Loucy (cell line): ENCODE data around the gene PPARA.
"Not testable (repeated sequence)": the region's sequence is repeated elsewhere in the genome, so short reads cannot be mapped to it uniquely, and the experiment has no call there.

Experiments used
- H2AFZ ChIP-seq: fragments of 200-600 bp; sonication (generic); 2 replicates; pipeline ENCODE4 v1.6.0; 2016; ENCODE audit warnings: antibody characterized with exemption, mild to moderate bottlenecking, low read length, moderate library complexity
- H3F3A ChIP-seq: fragments of 200-600 bp; 2 replicates; pipeline ENCODE4 v1.6.0; 2016; ENCODE audit warnings: antibody characterized with exemption, low read depth, mild to moderate bottlenecking
- H3K27me3 ChIP-seq: fragments of 200-600 bp; sonication (generic); 2 replicates; pipeline ENCODE4 v1.6.1; 2014; ENCODE audit warnings: low read length, mild to moderate bottlenecking; ENCODE audit not compliant: insufficient read depth, poor library complexity, severe bottlenecking
- H3K36me3 ChIP-seq: fragments of 200-600 bp; sonication (generic); 2 replicates; pipeline ENCODE4 v1.6.1; 2016; ENCODE audit warnings: low read length; ENCODE audit not compliant: insufficient read depth
- H3K4me1 ChIP-seq: fragments of 200-600 bp; sonication (generic); 2 replicates; pipeline ENCODE4 v1.5.1; 2014; ENCODE audit warnings: low read length, mild to moderate bottlenecking; ENCODE audit not compliant: insufficient read depth, poor library complexity, severe bottlenecking
- H3K4me2 ChIP-seq: fragments of 200-600 bp; sonication (generic); 2 replicates; pipeline ENCODE4 v1.6.0; 2014; ENCODE audit warnings: antibody characterized with exemption, low read length, low read depth, mild to moderate bottlenecking; ENCODE audit not compliant: poor library complexity, severe bottlenecking
- H3K4me3 ChIP-seq: fragments of 200-600 bp; sonication (generic); 2 replicates; pipeline ENCODE4 v1.5.1; 2014; ENCODE audit warnings: low read length, mild to moderate bottlenecking, mixed read lengths; ENCODE audit not compliant: poor library complexity, severe bottlenecking
- H3K79me2 ChIP-seq: fragments of 200-600 bp; sonication (generic); 2 replicates; pipeline ENCODE4 v1.6.1; 2014; ENCODE audit warnings: low read length; ENCODE audit not compliant: insufficient read depth
- H3K9ac ChIP-seq: fragments of 200-600 bp; sonication (generic); 2 replicates; pipeline ENCODE4 v1.6.0; 2014; ENCODE audit warnings: mild to moderate bottlenecking, low read depth, low read length, moderate library complexity; ENCODE audit not compliant: poor library complexity, severe bottlenecking
- H3K9me2 ChIP-seq: fragments of 200-600 bp; sonication (generic); replicated peaks from 2 replicates; pipeline ENCODE4 v1.6.1; 2016; ENCODE audit warnings: low read depth, low read length, mixed read lengths
- H3K9me3 ChIP-seq: fragments of 200-600 bp; sonication (generic); 2 replicates; pipeline ENCODE4 v1.6.1; 2014; ENCODE audit warnings: mild to moderate bottlenecking, antibody characterized with exemption, low read length, low read depth; ENCODE audit not compliant: insufficient read depth
- H4K20me1 ChIP-seq: fragments of 200-600 bp; sonication (generic); 2 replicates; pipeline ENCODE4 v1.6.0; 2014; ENCODE audit warnings: antibody characterized with exemption, low read length, mild to moderate bottlenecking; ENCODE audit not compliant: insufficient read depth, poor library complexity, severe bottlenecking
- CTCF ChIP-seq: fragments of 200-600 bp; sonication (generic); conservative IDR thresholded peaks from 2 replicates; pipeline ENCODE4 v1.5.1; 2014; ENCODE audit warnings: mild to moderate bottlenecking, antibody characterized with exemption, low read length
- EZH2phosphoT487 ChIP-seq: fragments of 200-600 bp; IDR thresholded peaks from 2 replicates; pipeline ENCODE4 v1.6.1; 2018; ENCODE audit warnings: antibody characterized with exemption, mild to moderate bottlenecking, moderate library complexity, borderline replicate concordance

PPARA gene

GRCh38 chr22:46262449-46263215 is 112.3 kb downstream of the PPARA start:
- H3K4me2 ChIP-seq, result no peak overlapping the region
- no peaks in the 10 kb centered on the region for H3K9me2 ChIP-seq
- H3K9ac ChIP-seq, result no peak overlapping the region
- H4K20me1 ChIP-seq, result no peaks in the 10 kb centered on the region
- H3K4me3 ChIP-seq, result no peak overlapping the region
- no peak overlapping the region for H2AFZ ChIP-seq
- TF ChIP-seq EZH2phosphoT487 (no peak), CTCF (no peak)
- no peaks in the 10 kb centered on the region for H3K27me3 ChIP-seq
- H3F3A ChIP-seq, result no peaks in the 10 kb centered on the region
- H3K9me3 ChIP-seq, result peaks cover 5% of the 10 kb centered on the region; the same call in 1 of the 2 replicates
- H3K36me3 ChIP-seq, result no peaks in the 10 kb centered on the region
- H3K4me1 ChIP-seq, result peaks cover 7% of the 10 kb centered on the region
- peaks cover 7% of the 10 kb centered on the region for H3K79me2 ChIP-seq

GRCh38 chr22:46263216-46263590 is 112.9 kb downstream of the PPARA start, which contains the start of gene PKDREJ:
TSS of gene PKDREJ (minus strand) at chr22:46263343. CDS start at chr22:46263322, 21 bp downstream.
- Histone ChIP-seq H4K20me1 (no peaks in the 10 kb centered on the region), H3K27me3 (no peaks in the 10 kb centered on the region), H2AFZ (no peak within 1 kb of the TSS), H3K9me3 (peaks cover 5% of the 10 kb centered on the region; the same call in 1 of the 2 replicates), H3F3A (no peaks in the 10 kb centered on the region), H3K9me2 (no peaks in the 10 kb centered on the region), H3K79me2 (peaks cover 12% of the 10 kb centered on the region), H3K4me2 (no peak within 1 kb of the TSS), H3K4me3 (no peak within 1 kb of the TSS), H3K36me3 (no peaks in the 10 kb centered on the region), H3K4me1 (peaks cover 7% of the 10 kb centered on the region), H3K9ac (no peak within 1 kb of the TSS)
- TF ChIP-seq EZH2phosphoT487 (no peak), CTCF (no peak)

- not testable (repeated sequence) for H3K4me2 ChIP-seq, H3K27me3 ChIP-seq
Observed at GRCh38 chr22:46264520-46264919, 114.2 kb downstream of the PPARA start.

GRCh38 chr22:46265627-46266026 is 115.3 kb downstream of the PPARA start:
- Histone ChIP-seq H3K79me2 (peaks cover 33% of the 10 kb centered on the region), H3K4me1 (peaks cover 24% of the 10 kb centered on the region)
- H3K36me3 ChIP-seq, H3K9me2 ChIP-seq, H3K9me3 ChIP-seq, H4K20me1 ChIP-seq, H2AFZ ChIP-seq, H3F3A ChIP-seq, H3K27me3 ChIP-seq, H3K9ac ChIP-seq, H3K4me2 ChIP-seq, H3K4me3 ChIP-seq: not testable (repeated sequence)

More at GRCh38 chr22:46264520-46264919, 114.2 kb downstream of the PPARA start:
- H3K9ac ChIP-seq, H3K4me3 ChIP-seq, H3K36me3 ChIP-seq, H3K9me3 ChIP-seq, H3K9me2 ChIP-seq, H2AFZ ChIP-seq, H4K20me1 ChIP-seq, H3F3A ChIP-seq: not testable (repeated sequence)
- H3K4me1 ChIP-seq, result peaks cover 15% of the 10 kb centered on the region
- peaks cover 25% of the 10 kb centered on the region for H3K79me2 ChIP-seq
